NOMO-1 (cell line): Measurements from ENCODE around the gene SPATS2L.

ENCODE experiments used
- DNase-seq, 2 experiments: peaks; one replicate each; lab custom pipeline; 2025; ENCODE audit not compliant: unreplicated experiment in 2 of 2; lab: John Stamatoyannopoulos, UW

SPATS2L gene

DNA sequence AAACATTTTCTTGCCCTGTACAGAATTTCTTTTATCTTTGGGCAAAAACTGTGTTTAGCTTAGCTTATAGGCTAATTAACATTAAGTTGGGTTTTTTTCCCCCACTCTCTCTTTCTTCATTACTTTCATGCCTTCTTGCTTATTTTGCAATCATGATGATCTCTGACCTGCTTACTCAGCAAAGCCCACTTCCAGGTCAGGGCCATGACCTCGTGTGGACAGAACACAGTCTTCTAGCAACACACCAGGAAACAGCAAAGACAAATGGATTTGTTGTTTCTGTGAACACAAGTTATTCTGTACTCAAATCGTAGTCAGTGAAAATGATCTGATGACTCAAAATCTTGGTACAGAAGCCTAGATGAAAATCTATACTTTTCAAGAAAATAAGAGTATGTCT is 60.7 kb downstream of the SPATS2L start:
- peak in 1 of 2 experiments; percentile 6 for DNase-seq

DNA sequence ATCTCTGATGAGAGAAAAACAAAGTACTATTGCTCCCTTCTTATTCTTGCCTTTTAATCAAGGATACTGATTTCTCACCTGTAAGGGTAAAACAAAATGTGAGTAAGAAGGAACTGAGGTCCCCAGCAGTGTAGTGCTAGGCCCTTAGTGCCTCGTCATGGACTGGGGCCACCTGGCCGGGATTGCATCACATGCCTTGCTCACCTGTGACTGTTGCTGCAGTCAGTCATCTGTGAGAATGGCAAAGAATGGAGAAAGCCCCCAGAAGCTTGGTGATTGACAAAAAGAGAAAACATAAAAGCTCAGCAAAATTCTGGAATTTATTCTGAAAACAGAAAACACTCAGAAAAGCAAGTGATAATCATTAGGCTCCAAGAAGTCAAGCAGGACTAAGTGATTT is 63.4 kb downstream of the SPATS2L start:
- DNase-seq = no peak

DNA sequence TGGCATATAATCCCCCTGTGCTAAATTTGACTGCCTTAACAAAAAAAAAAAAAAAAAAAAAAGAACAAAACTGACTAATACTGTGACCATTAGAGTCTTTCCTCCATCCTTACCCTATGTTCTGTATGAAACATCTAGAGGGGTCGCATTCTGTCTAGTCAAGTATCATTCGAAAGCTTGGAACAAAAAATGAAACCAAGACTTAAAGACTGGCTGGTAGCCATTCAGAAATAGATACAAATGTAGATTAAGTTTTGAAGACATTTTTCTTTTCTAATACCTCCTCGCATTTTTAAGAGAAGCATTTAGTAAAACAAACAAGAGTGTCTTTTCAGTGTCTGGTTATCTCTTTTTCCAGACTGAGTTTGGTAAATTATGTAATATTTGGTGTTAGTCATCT is 66.7 kb downstream of the SPATS2L start:
- DNase-seq = no peak

DNA sequence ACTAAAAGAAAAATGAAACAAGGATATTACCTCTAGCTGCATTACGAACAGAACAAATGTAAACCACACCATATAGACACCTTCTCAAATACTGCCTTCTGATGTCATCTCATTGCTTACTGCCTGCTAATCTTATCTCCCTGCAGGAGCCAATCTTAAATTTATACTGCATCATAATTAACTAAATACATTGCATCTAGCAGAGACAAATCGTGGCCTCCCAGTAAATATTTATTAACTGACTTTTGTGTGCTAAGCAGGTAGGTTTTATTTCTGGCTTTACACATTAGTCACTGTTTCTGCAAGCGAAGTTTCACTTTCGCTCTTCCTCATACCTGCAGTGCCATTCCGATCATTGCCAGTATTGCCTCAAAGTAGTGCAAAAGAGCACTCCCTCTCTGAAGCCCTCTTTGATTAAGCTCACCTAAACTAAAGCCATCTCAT is 67.5 kb downstream of the SPATS2L start:
- no peak for DNase-seq

DNA sequence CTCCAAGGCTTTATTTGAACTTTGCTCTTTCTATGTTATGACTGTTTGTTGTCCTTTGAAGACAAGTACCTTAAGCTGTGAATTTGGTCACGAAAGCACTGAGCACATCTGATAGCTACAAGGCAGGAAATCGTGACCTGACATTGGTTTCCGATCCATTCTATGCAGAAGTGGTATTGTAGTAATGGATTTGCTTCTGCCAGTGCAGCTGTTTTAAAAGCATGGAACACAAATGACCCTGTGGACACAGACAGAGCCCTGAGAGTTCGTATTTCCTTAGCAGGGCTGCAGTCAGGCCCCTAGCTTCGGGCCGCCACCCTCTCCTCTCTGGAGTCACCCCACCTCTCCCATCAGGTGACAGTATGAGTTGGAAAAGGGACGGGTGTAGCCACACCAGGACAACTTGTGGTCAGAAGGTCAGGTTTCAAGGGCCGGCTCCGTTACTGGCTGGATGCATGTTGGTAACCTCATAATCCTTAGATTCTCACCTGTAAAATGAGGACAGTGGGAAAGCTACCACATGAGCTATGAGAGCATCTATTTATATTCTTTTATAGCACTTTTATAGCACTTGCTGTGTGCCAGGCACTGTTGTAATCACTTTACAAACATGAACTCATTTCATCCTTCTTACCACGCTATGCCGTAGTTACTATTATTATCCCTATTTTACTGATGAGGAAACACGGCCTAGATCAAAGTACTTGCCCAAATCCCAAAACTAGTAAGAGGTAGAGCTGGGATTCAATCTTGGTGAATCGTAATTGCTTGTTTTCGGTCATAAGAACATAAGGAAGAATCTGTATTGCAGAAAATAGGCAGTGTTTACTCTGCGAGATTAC is 70.2 kb downstream of the SPATS2L start:
- no peak for DNase-seq

DNA sequence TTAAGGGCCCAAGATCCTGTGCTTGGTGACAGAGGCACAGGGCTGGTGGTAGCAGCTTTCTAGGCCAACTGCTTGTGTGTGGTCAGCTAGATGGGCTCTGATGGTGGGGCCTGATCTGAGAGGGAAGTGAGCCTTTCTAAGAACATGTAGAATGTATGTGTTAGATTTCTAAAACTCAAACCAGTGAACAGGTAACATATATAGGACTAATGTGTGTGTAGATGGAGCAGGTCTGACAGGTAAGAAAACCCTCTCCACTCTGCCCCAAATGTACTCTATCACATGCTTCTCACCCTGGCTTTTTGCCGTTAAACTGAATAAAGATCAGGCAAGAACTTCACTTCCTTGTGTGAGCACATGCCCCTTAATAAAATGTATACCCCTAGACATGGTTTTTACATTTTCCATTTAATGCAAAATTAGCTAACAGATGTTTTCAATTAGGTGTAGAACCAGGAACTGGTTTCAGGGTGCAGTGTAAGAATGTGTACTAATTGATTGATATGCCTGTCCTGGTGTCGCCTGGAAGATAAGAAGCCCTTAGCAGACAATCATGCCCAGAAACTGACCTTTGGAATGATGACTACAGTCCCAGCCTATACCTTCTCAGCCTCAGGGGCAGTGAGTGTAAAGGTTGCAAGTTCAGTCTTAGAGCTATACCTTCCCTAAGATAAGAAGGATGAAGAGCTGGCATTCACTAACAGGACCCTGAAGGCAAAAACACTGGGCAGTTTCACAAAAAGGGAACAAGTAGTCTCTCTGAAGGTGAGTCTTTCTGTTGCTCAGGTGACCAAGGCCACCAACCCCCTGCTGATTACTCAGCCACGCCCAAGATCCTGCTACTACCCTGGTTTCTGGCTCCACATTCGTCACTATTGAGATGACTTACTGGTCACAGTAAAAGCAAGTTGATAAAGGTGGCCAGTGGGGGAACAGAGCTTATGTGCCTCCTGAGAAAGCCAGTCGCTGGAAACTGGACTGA is 71.2 kb downstream of the SPATS2L start:
- DNase-seq = peak in 1 of 2 experiments; percentile 8

DNA sequence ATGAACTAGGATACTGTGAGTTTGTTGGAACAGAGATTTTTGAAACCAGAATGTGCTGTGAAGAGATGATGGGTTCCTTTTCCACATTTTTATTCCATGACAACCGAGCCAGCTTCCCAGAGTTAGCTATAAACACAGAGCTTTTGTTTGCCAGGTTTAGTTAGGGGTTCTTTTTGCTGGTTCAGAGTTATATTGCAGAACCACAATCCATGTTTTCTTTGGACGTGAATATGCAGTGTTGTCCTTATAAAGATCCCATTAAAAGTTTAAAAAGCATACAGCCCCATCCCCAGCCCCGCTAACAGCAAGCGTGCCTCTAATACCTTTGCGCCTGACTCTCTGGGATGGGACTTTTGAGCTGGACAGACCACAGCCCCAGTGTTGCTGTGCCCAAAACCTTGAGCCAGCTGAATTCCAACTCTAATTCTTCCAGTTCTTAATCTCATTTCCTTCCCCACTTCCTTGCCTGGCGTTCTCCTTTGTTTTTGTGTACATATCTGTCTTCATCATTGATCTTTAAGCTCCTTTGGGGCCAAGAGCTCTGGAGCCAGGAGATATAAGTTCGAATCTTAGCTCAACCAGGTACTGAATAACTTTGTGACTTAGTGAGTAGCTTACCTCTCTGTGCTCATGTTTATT is 72.3 kb downstream of the SPATS2L start:
- DNase-seq = no peak

DNA sequence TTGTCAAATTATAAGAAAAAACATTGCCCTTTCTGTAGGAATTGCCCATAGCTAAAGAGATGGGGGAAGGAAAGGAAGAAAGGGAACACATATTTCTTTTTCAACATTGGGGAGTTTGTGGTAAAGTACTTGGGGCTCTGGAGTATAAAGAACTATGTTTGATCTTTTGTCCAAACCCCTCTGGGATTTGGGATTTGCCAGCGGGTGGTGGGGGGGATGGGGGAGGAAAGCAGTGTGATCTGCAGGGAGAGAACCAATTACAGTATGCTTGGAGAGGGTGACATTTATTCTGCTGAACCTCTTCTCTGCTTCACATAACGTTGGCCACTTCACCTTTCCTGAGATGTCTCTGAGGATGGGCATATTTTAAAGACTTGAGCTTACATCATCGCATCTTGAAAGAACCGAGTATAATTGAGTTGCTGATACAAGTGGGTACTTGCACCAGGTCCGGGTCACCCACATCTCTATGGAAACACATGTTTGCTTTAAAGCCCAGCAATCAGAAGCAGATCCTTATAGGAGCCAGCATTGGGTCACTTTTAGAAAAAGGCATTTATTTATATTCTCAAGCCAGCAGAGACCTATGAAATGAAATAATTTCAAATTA is 73.1 kb downstream of the SPATS2L start:
- no peak for DNase-seq

DNA sequence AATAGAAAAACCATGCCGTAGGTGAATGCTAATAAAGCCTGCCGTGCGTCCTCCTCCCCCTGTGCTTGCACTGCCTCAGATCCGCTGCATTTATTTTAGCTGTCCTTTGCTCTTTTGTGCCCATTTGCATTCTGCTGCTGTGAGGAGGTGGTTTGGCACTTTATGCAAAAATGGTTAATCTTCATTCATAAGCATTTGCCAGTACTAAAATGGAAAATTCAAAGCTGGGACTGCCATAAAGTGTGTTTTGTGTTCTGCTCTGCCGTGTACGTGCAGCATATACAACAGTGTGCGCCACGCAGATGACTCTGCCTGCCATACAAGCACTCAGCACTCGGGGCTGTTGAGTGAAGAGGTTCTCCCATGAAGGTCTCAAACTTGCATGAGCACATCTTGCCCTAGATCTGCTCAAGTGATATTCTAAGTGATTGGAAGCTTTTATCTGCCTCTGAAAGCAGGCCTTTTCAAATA is 73.6 kb downstream of the SPATS2L start:
- DNase-seq = no peak

DNA sequence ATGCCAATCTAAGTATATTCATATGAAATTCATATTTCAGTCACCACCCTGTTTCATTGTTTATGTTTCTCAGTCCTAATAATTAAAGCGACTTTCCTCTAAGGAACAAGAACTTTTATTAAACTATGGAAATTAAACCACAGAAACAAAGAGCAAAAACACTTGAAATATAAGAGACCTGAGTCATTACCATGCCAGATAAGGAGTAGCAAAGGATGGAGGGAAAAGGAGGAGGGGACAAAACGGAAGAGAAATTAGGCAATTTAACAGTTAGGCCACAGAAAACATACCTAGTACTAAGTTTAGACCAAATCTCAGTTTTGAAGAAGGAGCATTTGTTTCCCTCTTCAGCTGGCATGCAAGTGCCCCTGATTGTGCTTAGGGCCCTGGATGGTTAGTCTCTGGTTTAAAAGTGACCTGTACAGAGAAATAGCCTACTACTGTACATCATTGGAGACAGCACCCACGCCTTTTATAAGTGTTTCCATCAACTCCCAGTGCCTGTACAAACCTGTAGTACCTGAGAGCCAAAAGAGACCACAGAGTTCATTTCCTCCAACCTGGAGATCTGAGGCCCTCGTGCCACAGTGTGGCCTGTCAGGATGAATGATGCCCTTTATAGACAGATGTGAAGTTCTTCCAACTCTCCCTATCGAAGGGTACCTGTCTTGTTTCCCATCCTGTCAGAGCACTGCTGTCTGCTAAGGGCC is 74.5 kb downstream of the SPATS2L start:
- peak; percentile 22 to 40 for DNase-seq

DNA sequence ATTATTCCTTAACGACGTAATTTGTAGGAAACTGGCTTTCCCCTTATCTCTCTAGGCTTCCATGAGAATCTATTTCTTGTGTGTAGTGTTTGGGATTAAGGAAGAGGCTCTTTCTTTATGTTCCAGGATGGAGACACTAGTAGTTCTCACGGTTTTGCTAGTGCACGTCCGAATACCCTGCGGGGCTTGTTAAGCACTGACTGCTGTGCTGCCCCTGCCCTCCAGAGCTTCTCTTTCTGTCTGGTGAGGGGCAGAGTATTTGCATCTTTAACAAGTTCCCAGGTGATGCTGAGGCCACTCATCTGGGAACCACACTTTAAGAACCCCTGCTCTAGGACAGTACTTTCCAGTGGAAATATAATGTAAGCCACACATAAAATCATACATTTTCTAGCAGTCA is 76.4 kb downstream of the SPATS2L start:
- no peak for DNase-seq

DNA sequence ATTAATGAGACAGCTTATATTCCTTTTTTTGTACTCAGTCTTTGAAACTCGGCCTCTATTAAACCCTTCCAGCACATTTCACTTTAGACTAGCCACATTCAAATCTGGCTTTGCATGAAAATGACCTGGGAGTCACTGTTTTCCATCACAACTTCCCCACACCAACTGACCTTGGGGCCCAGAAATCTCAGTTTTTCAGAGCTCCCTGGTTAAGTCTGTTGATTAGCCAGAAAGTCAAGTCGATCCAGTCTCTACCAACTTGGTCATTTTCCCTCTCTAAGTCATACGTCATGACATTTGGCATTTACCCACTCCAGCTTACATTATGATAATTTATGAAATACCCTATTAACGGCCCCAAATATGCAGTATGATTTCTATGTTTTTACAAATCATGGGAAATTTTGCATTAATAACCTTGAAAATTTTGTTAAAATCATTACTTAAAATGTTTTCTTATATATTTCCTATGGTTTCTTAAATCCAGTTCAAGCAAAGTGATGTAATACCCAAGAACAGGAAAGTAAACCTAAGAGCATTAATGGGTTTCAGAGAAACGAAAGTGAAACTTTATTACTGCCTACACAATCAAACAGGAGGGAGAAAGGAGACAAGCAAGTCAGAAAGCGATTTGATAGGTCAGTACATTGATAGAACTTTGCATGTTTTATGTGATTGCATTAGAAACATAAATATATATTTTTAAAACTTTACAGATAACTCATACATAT is 77.1 kb downstream of the SPATS2L start:
- DNase-seq = peak in 1 of 2 experiments; percentile 70

DNA sequence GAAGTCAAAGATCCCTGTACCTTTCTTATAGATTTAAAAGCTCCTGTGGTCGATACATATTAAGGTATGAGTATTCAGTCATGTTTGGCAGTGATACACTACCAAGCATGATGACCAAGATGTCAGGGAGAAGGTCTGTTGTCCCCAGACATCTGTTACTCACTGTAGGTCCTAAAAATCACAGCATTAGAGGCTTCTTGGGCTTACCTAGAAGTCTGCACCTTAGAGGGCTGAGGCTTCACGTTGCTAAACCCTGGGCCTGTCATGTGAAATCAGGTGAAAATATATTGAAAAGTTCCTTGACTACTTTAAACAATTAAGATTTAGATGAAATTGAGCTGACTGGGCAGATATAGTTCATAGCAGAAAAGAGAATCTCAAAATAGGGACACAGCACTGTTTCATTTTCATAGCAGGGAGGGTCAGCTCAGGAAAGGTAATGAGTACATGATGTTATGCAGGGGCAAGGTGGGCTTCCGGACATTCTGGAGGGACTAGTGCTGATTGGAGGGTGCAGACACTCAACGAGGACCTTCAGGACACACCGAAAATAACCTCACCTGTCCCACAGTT is 78.7 kb downstream of the SPATS2L start:
- DNase-seq = no peak

DNA sequence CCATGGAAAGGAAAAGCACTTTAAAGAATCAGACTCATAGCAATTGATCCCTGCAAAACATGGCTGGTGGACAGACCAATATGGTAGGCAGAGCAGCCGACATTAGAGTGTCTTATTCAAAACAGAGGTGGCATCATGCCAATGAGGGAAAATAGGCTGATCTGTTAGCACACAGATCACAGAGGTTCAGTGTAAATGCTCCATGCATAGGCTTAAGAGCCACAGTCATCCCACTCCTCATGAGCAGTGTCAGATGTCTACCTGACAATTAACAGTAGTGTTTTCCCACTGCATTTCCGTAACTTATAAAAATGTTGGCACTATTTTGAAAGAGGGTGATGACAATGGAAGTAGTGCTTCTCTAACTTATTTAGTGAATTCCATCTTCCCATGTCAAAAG is 86.7 kb downstream of the SPATS2L start:
- DNase-seq = no peak

DNA sequence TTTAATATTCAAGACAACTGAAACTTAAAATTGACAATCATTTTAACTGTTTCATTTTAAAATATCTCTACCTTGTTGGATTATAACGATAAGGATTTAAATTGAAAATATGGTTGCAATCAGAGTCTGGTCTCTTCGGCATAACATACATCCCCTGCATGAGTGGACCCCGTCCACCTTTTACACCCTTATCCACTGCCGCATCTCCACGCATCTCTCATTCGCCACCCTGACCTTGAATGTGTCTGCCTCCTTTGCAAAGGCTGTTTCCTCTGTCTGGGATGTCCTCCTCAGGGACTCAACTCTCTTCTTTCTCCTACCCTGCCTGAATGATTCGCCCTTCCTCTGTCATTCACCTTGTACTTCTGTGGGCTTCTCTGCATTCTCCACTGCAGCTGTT is 87.6 kb downstream of the SPATS2L start:
- DNase-seq = no peak

DNA sequence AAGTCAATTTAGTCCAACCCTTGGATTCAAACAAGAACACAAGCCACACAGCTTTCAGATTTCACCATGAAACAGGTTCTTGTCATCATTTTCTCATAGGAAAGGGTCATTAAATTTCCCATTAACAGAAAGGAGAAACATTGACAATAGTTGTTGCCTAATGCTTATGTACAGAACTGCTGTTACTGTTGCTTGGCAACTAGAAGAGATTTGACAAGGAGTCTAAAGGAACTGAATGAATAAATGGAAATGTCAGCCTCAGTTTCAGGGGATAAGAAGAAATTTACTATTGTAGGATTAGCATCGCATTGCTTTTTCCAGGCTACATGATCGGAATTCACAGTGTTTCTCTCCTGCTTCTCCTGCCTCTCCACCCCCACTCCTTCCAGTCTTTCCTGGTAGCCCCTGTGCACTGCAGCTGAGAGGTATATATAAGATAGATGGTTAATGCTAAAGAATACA is 90.3 kb downstream of the SPATS2L start:
- peak in 1 of 2 experiments; percentile 28 for DNase-seq

DNA sequence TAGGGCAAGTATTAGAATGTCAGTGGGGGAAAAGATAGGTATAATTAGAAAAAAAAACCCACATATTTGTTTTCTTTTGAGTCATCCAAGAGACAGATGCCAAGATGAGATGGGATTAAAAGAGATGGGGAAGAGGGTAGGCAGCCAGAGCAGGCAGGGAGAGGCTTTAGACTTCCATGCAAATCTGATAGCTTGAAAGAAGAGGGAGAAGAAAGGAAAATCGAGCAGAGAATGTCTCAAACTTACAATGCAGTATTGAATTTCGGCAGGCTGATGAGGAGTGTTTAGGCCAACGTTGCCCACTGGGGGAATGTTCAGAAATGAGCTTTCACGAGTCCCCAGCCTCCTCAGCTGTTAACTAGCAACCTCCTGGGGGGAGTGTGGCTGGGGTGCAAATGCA is 91.3 kb downstream of the SPATS2L start:
- no peak for DNase-seq

DNA sequence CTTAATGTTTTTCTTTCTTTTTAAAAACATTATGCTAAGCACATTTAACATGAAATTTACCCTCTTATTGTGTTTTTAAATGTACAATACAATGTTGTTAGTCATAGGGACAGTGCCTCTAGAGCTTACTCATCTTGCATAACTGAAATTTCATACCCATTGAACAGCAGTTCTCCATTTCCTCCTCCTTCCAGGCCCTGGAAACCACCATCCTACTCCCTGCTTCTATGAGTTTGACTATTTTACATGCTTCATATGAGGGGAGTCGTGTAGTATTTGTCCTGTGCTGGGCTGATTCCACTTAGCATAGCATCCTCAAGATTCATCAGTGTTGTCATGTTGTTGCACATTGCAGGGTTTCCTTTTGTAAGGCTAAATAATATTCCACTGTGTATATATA is 92.6 kb downstream of the SPATS2L start:
- DNase-seq = no peak

DNA sequence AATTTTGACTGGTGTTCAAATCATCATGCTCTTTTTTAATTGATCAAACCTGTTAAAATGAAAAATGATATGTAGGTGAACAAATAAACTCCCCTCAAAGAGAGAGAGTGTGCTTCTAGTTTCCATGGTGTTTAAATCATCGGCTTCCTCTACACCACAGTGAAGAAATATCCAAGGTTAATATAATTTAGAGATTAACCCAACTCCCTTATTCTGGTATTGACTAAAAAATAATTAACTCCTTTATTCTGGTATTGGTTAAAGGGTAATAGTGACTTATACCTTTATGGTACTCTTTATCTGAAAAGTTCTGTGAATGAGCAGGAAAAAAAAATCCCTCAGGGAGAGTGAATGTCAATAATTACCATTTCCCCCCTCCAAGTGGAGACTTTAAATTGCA is 93.1 kb downstream of the SPATS2L start:
- no peak for DNase-seq
